ENCODE data around the gene ARHGAP40.

The ARHGAP40 gene

GRCh38 chr20:38633577-38634093 is 32.0 kb downstream of the ARHGAP40 start:
- TF ChIP-seq SIN3A (IDR thresholded peaks at IDR 0.05; ENCODE audit: borderline replicate concordance, insufficient read depth, low read length) = no peak
- no peak for TF ChIP-seq POLR2AphosphoS5 (IDR thresholded peaks at IDR 0.05; ENCODE audit: low read depth, low read length)
- TF ChIP-seq FOXP2 (optimal IDR thresholded peaks at IDR 0.05; ENCODE audit: borderline replicate concordance, extremely low read depth, extremely low read length, insufficient read depth) = no peak
- TF ChIP-seq REST (IDR thresholded peaks at IDR 0.05; ENCODE audit: insufficient read depth in 1 of 2, low read depth in 2 of 2, low read length in 2 of 2) = no peak
- TF ChIP-seq TAF1 (IDR thresholded peaks at IDR 0.05; ENCODE audit: borderline replicate concordance, insufficient read depth, low read length) = no peak

GRCh38 chr20:38635721-38636288 is 34.2 kb downstream of the ARHGAP40 start:
- TF ChIP-seq SIN3A (IDR thresholded peaks at IDR 0.05; ENCODE audit: borderline replicate concordance, insufficient read depth, low read length) (no peak), FOXP2 (optimal IDR thresholded peaks at IDR 0.05; ENCODE audit: borderline replicate concordance, extremely low read depth, extremely low read length, insufficient read depth) (no peak), POLR2AphosphoS5 (IDR thresholded peaks at IDR 0.05; ENCODE audit: low read depth, low read length) (no peak), REST (IDR thresholded peaks at IDR 0.05; ENCODE audit: insufficient read depth in 1 of 2, low read depth in 2 of 2, low read length in 2 of 2) (no peak), TAF1 (IDR thresholded peaks at IDR 0.05; ENCODE audit: borderline replicate concordance, insufficient read depth, low read length) (no peak)

GRCh38 chr20:38640521-38640920 is 38.9 kb downstream of the ARHGAP40 start:
- TF ChIP-seq FOXP2 (optimal IDR thresholded peaks at IDR 0.05; ENCODE audit: borderline replicate concordance, extremely low read depth, extremely low read length, insufficient read depth) = no peak
- no peak for TF ChIP-seq REST (IDR thresholded peaks at IDR 0.05; ENCODE audit: insufficient read depth in 1 of 2, low read depth in 2 of 2, low read length in 2 of 2)
- TF ChIP-seq POLR2AphosphoS5 (IDR thresholded peaks at IDR 0.05; ENCODE audit: low read depth, low read length) = no peak
- TF ChIP-seq TAF1 (IDR thresholded peaks at IDR 0.05; ENCODE audit: borderline replicate concordance, insufficient read depth, low read length) = no peak
- no peak for TF ChIP-seq SIN3A (IDR thresholded peaks at IDR 0.05; ENCODE audit: borderline replicate concordance, insufficient read depth, low read length)

GRCh38 chr20:38642498-38642897 is 40.9 kb downstream of the ARHGAP40 start:
- no peak for TF ChIP-seq POLR2AphosphoS5 (IDR thresholded peaks at IDR 0.05; ENCODE audit: low read depth, low read length)
- no peak for TF ChIP-seq SIN3A (IDR thresholded peaks at IDR 0.05; ENCODE audit: borderline replicate concordance, insufficient read depth, low read length)
- TF ChIP-seq FOXP2 (optimal IDR thresholded peaks at IDR 0.05; ENCODE audit: borderline replicate concordance, extremely low read depth, extremely low read length, insufficient read depth) = no peak
- no peak for TF ChIP-seq TAF1 (IDR thresholded peaks at IDR 0.05; ENCODE audit: borderline replicate concordance, insufficient read depth, low read length)
- no peak for TF ChIP-seq REST (IDR thresholded peaks at IDR 0.05; ENCODE audit: insufficient read depth in 1 of 2, low read depth in 2 of 2, low read length in 2 of 2)
